HG03558 (cell line): ENCODE measurements around the gene OMD.

ENCODE experiments used
- ATAC-seq: cut with Tn5 transposase; IDR thresholded peaks from one replicate; pipeline ENCODE4 v1.9.1; 2021; ENCODE audit warnings: moderate number of reproducible peaks; ENCODE audit not compliant: unreplicated experiment; ENCODE audit errors: extremely low read depth

The OMD gene

GRCh38 chr9:92424340-92424739 is at the start of gene OMD:
Gene OMD, minus strand, starts transcription at chr9:92424471. Its CDS starts 6,913 bp downstream, at chr9:92417558.
- ATAC-seq, result no peak

GRCh38 chr9:92468206-92468605 is 43.9 kb upstream of the OMD start:
- no peak for ATAC-seq

DNA sequence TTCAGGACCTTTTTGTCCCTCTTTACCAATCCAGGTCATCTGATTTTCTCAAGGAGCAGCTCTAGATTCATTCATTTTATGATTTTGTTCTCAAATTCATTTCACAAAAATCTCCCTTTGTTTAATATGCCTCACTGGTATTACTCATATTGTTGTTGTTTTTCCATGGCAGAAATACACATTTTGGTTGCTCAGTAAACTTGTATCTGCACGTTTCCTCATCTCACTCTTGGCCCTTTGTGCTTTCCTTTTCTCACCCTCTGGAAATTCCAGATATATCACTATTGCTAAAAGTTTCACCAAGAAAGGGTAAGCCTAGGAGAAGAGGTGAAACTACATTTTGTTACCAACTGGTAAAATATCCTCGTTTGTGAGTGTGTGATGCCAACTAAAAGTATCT is 43.2 kb upstream of the OMD start:
- ATAC-seq, result no peak

DNA sequence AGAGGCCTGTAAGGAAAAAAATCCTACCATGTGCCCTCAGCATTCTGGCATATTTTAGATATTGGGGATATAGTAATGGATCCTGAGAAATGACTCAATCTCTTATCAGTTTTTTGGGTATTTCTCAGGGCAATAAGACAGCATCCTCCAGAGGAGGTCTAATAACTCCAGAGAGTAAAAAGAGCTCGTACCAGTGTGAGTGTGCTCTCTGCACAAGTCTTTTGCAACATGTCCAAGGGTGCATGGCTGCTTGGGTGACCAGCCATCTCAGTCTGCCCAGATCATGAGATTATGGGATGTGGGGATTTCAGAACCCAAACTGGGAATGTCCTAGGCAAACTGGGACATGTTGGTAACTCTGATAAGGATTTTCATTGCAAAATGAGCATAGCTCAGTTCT is 42.8 kb upstream of the OMD start:
- no peak for ATAC-seq

DNA sequence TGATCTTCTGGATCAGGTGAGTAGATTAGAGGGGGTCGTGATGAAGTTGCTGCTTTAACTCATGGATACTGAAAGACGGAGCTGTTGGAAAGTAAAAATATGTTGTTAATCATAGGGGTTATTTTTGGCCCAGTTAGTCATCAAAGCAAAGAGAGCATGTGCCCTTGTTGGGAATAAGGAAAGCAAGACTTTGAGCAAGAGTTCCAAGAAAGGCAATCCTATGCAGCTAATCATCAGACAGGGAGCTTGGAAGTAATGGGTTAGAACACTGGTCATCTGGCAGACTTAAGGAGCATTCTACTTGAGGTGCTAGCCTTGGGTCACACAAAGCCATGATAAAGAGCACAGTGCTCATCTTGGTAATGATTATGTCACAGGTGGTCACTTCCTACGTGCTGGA is 39.7 kb upstream of the OMD start:
- ATAC-seq, result no peak

- ATAC-seq, result no peak
Observed at GRCh38 chr9:92463387-92463786, 39.1 kb upstream of the OMD start.

GRCh38 chr9:92457576-92457975 is 33.3 kb upstream of the OMD start:
- ATAC-seq, result no peak

- no peak for ATAC-seq
Observed at GRCh38 chr9:92455217-92455616, 30.9 kb upstream of the OMD start.

DNA sequence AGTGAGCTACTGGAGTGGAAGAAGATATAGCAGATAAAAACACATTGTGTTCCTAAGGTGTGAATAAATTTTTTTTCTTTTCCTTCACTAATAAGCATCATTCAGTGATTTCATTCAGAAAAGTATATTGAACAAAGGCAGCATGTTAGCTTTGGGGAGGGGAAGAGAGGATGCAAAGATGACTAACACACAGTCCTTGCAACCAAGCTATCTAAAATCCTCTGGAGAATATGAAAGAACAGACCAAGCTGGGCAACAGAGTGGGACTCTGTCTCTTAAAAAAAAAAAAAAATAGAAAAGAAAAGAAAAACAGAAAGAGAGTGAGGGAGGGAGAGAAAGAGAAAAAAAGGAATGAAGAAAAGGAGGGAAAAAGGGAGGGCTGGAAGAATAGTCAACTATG is 22.3 kb upstream of the OMD start:
- no peak for ATAC-seq

DNA sequence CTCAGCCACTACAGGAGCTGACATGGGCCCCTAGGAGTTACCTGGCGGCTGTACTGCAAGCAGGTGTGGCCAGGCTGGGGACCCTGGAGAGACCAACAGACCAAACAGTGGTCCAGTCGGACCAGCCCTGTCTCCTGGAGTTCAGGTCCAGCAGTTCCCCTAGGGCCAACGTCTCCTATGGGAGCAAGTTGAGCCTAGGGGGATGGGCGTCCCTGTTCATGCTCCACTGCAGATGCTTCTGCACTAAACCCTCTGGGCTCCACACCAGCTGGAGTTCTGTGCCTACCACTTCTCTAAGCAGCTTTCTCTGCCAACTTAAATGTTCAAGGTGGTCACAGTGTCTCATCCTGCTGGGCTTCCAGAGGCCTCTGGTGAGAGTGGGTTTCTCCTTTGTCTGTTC is 20.6 kb upstream of the OMD start:
- no peak for ATAC-seq

- no peak for ATAC-seq
Observed at GRCh38 chr9:92440751-92441046, 16.4 kb upstream of the OMD start.

DNA sequence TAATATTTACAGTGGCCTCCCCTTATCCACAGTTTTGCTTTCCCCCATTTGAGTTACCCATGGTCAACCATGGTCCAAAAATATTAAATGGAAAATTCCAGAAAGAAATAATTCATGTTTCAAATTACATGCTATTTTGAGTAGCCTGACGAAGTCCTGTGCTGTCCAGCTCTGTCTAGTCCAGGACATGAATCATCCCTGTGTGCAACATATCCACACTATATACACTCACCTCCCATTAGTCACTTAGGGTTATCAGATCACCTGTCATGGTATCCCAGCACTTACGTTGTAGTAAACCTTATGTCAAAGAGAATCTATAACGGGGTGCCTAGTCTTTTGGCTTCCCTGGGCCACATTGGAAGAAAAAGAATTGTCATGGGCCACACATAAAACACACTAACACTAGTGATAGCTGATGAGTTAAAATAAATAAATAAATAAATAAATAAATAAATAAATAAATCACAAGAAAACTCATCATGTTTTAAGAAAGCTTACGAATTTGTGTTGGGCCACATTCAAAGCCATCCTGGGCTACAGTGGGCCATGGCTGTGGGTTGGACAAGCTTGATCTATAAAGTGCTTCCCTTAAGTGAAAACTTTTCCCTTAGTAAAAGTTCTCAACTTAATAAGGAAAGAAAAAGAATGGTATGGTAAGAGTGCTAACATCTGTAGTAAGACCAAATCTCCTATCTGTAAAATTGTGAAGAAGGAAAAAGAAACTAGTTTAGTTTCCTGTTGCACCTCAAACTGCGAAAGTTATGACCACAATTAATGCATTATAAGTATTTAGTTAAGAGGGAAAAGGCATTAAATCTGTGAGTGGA is 15.9 kb upstream of the OMD start:
- no peak for ATAC-seq

DNA sequence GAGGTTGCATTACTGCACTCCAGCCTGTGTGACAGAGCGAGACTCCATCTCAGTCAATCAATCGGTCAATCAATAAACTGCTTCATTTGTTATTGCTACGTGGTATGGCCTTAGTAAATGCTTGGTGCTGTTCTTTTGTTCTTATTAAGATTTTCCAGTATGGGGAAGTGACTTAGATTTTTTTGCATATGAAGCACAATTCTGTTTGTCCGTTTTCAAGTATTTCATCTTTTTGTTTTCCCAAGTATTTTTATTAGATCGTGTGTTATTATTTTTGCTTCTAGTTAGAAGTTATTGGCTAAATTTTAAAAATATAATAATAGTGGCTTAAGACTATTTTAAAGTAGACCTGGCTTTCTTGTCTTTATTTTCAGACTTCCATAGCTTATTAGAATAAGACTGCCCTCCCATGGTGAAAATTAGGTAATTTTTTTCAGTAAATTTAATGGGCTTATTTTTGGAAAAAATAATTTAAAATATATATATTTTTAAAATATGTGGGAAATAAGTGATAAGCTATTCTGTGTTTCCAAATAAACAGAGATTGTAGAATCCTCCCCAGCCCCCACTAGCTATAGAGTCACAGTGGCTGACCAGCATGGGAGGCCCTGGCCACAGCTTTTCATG is 14.7 kb upstream of the OMD start:
- no peak for ATAC-seq

DNA sequence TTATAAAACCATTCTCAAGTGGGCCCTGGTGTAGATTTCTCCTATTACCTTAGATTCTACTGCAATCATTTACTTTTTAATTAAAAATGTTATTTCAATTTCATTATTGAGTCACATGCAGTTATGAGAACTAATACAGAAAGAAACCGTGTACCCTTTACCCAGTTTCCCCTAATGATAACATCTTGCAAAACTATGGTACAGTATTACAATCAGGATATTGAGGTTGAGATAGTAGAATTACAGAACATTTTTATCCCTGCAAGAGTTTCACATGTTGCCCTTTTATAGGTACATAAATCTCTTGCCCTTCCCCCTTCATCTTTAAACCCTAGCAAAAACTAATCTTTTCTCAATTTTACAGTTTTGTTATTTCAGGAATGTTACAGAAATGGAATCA is 11.0 kb upstream of the OMD start:
- ATAC-seq, result no peak

DNA sequence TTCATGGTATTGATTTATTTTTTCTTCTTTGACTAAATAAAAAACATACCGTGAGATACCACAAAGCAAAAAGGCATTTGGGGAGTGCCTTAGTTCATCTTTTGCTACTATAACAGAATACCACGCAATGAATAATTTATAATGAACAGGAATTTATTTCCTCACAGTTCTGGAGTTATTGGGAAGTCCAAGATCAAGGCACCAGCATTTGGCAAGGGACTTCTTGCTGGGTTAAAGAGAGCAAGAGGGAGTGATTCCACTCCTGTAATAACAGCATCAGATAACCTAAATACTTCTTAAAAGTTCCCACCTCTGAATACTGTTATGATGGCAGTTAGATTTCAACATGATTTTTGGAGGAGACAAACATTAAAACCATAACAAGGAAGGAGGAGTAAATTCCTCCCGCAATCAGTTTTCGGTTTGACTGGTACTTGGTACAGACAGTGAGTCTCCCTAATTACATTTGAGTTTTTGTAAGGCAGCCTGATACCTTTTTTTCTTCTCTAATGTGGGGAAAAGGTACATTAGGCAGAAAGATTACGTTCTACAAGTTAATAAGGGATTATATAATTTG is 8.8 kb upstream of the OMD start:
- ATAC-seq, result no peak

GRCh38 chr9:92432350-92432749 is 8.1 kb upstream of the OMD start:
- no peak for ATAC-seq

DNA sequence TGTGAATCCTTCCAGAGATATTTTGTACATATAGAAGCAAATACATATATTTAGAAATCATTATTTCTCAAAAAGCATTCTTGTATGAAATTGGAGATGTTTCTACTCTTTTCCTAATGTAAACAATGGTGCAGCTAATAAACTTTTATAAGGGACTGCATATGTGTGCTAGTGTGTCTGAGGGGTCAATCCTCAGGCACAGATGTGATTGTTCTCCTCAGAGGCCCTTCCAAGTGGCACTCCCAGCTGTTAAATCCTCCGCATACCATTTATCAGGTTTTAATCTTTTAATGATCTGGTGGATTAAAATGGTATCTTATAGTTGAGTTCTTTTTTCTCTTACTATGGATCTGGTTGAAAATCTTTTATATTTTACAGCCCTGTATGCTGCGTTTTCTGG is 5.6 kb upstream of the OMD start:
- no peak for ATAC-seq

GRCh38 chr9:92426501-92427145 is 2.4 kb upstream of the OMD start:
- ATAC-seq, result no peak

GRCh38 chr9:92425474-92425873 is 1.2 kb upstream of the OMD start:
- ATAC-seq, result no peak

- ATAC-seq, result no peak
Observed at GRCh38 chr9:92423612-92424011, 659 bp downstream of the OMD start.

DNA sequence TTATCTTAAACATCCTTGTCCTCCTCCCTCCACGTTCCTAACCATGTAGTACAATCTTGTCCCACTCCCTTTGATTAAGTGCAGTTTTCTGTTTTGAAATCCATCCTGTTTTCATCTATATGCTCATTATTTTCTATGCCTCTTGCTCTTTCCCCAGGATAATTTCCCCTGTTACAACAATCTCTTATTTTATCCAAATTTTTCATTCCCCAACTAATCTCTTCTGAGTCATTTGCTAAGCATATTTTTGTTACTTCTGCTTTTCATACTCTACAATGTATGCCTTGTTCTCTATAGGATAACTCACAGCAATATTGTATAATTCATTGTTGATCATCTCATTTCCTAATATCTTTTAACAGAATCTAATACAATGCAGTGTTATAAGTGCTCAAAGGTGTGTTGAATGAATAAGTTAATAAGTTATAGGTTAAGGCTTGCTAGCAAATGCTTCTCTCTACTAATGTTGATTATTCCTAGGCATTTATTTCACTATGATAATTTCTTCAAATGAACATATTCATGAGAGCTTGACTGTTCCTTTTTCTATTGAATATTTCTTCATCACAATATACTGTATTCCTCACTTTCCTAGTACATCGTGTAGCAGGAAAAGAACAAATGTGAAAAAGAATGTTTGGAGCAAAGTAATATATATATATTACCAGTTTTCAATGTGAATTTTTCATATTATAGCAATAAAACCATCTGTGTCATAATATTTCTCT is 1.5 kb downstream of the OMD start:
- ATAC-seq, result no peak
